HCT116 (cell line): ENCODE results near the gene OR2V2.

ENCODE experiments used
- CBX3 ChIP-seq: IDR thresholded peaks from 2 replicates; pipeline ENCODE4 v1.6.1; 2012; ENCODE audit warnings: low read depth
- CEBPB ChIP-seq: IDR thresholded peaks from 2 replicates; pipeline ENCODE4 v1.6.1; 2012; ENCODE audit warnings: low read depth
- CTCF ChIP-seq, 3 experiments: fragments of 200-600 bp in 1 of 3; sonication (generic) in 1 of 3; IDR thresholded peaks in 2 of 3; conservative IDR thresholded peaks in 1 of 3; 2 replicates each; pipeline ENCODE4 v1.5.1; 2012 to 2017; ENCODE audit warnings: low read depth in 2 of 3, low read length in 2 of 3, antibody characterized with exemption in 1 of 3, borderline replicate concordance in 1 of 3, control low read depth in 1 of 3, mild to moderate bottlenecking in 1 of 3, mixed read lengths in 1 of 3, mixed run types in 1 of 3, moderate library complexity in 1 of 3; ENCODE audit not compliant: insufficient read depth in 1 of 3
- EZH2 ChIP-seq: fragments of 200-600 bp; sonication (generic); IDR thresholded peaks from 2 replicates; pipeline ENCODE4 v1.6.1; 2017; ENCODE audit warnings: antibody characterized with exemption, mixed run types
- POLR2A ChIP-seq: IDR thresholded peaks from 2 replicates; pipeline ENCODE4 v1.7.0; 2011; ENCODE audit warnings: borderline replicate concordance; ENCODE audit not compliant: insufficient read depth, insufficient read length; ENCODE audit errors: extremely low read depth
- RAD21 ChIP-seq: IDR thresholded peaks from 2 replicates; pipeline ENCODE4 v1.6.1; 2012; ENCODE audit warnings: low read depth, mild to moderate bottlenecking
- REST ChIP-seq: IDR thresholded peaks from 2 replicates; pipeline ENCODE4 v1.6.1; 2012; ENCODE audit warnings: low read depth
- SIN3A ChIP-seq: IDR thresholded peaks from 2 replicates; pipeline ENCODE4 v1.6.1; 2012; ENCODE audit warnings: low read depth
- SRF ChIP-seq: IDR thresholded peaks from 2 replicates; pipeline ENCODE4 v1.6.1; 2012; ENCODE audit warnings: low read depth
- TCF7L2 ChIP-seq: IDR thresholded peaks from 2 replicates; pipeline ENCODE4 v1.7.0; 2011; ENCODE audit warnings: borderline replicate concordance, inconsistent platforms; ENCODE audit not compliant: insufficient read depth, insufficient read length; ENCODE audit errors: extremely low read depth
- ZBTB33 ChIP-seq: IDR thresholded peaks from 2 replicates; pipeline ENCODE4 v1.6.1; 2011; ENCODE audit warnings: mild to moderate bottlenecking, low read length, moderate library complexity; ENCODE audit not compliant: insufficient replicate concordance; ENCODE audit errors: extremely low read depth
- ZFX ChIP-seq: fragments of 450-650 bp; IDR thresholded peaks from 2 replicates; pipeline ENCODE4 v1.6.1; 2017
- TF ChIP-seq, protein P1 (sequence below): IDR thresholded peaks from 2 replicates; pipeline ENCODE4 v1.6.1; 2012

- TF ChIP-seq REST (no peak), ZBTB33 (no peak), CTCF (IDR thresholded peaks at IDR 0.05 in 2 of 3, conservative IDR thresholded peaks at IDR 0.05 in 1 of 3; ENCODE audit: borderline replicate concordance in 1 of 3, insufficient read depth in 1 of 3, low read depth in 2 of 3, low read length in 2 of 3) (no peak), POLR2A (no peak), EZH2 (no peak), CEBPB (no peak), CBX3 (no peak), SIN3A (no peak), SRF (no peak), RAD21 (no peak), ZFX (no peak), TCF7L2 (no peak)
- TF ChIP-seq, protein P1, sequence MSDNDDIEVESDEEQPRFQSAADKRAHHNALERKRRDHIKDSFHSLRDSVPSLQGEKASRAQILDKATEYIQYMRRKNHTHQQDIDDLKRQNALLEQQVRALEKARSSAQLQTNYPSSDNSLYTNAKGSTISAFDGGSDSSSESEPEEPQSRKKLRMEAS = no peak
Measured at GRCh38 chr5:181140766-181141165, 6.6 kb upstream of the OR2V2 start.
